Muscle of leg (tissue), 11 donors: ENCODE measurements around the gene BANP. TPM values are rescaled to one million over a fixed set of nuclear protein-coding genes. Genes with fewer than 3 reads are reported as not detected.
"Not testable (repeated sequence)": the region's sequence is repeated elsewhere in the genome, so short reads cannot be mapped to it uniquely, and the experiment has no call there.

Source experiments
- DNase-seq: peaks from one replicate; pipeline ENCODE4 v3.0.0; 2013
- H3K27ac ChIP-seq: one replicate; pipeline ENCODE4 v1.5.1; 2013; ENCODE audit warnings: mild to moderate bottlenecking, low read length, control low read depth
- H3K27me3 ChIP-seq: one replicate; pipeline ENCODE4 v1.6.1; 2013; ENCODE audit warnings: low read length; ENCODE audit not compliant: control insufficient read depth, insufficient read depth
- H3K36me3 ChIP-seq: one replicate; pipeline ENCODE4 v1.6.1; 2013; ENCODE audit warnings: low read length; ENCODE audit not compliant: control insufficient read depth, insufficient read depth
- H3K4me1 ChIP-seq: one replicate; pipeline ENCODE4 v1.6.1; 2013; ENCODE audit warnings: low read length; ENCODE audit not compliant: control insufficient read depth, insufficient read depth
- H3K4me3 ChIP-seq: one replicate; pipeline ENCODE4 v1.5.1; 2013; ENCODE audit warnings: low read length, control low read depth
- H3K9me3 ChIP-seq: replicated peaks from 2 replicates; pipeline ENCODE4 v1.6.1; 2013; ENCODE audit warnings: low read depth, low read length; ENCODE audit not compliant: control insufficient read depth
- WGBS: methylation state at CpG from one replicate; pipeline ENCODE4 v1.1.5; 2013; ENCODE audit warnings: missing lambda C conversion rate; ENCODE audit not compliant: insufficient coverage; 5-methylcytosine and 5-hydroxymethylcytosine counted together
- polyA plus RNA-seq, 8 donors: library from polyadenylated mRNA; unstranded; fragments of 120-200 nt; gene quantifications; one replicate each; pipeline versions ENCODE4 v1.2.1 to v1.2.3, GENCODE V29; 2013; ENCODE audit warnings: inconsistent platforms in 1 of 8, low replicate concordance in 1 of 8; ENCODE audit not compliant: insufficient read length in 8 of 8, insufficient read depth in 1 of 8
- total RNA-seq: library from RNA; stranded (reverse); fragments of 120-200 nt; gene quantifications from one replicate; pipeline ENCODE4 v1.2.4, GENCODE V29; 2013

BANP gene
- total and polyA plus RNA-seq, 9 donors = 11.2 to 18.9 (median 15.1) TPM

DNA sequence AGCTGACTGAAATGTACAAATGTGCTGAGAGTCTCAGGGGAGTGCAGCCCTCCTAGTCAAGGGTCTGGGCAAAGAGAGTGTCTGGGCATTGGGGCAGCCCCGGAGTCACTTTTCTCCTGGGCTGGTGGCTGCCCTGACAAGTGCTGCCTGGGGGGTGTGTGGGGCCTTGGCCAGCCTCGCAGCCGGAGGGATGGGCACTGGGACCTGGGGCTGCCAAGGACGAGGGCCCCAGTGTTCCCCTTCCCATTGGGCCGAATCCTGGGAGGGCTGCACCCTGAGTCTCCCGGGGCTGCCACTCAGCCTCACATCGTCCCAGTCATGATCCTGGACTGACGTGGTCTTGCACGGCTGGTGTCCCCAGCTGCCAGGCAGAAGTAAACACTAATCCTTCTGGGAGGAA, 132.3 kb downstream of the BANP start:
- Histone ChIP-seq H3K9me3 (no peaks in the 10 kb centered on the region), H3K27me3 (peaks cover 7% of the 10 kb centered on the region), H3K27ac (no peak overlapping the region), H3K4me1 (peaks cover 16% of the 10 kb centered on the region), H3K36me3 (peaks cover 13% of the 10 kb centered on the region), H3K4me3 (no peak overlapping the region)
- no peak for DNase-seq
- WGBS = 59% methylated on average over 9 of the region's 9 CpGs

DNA sequence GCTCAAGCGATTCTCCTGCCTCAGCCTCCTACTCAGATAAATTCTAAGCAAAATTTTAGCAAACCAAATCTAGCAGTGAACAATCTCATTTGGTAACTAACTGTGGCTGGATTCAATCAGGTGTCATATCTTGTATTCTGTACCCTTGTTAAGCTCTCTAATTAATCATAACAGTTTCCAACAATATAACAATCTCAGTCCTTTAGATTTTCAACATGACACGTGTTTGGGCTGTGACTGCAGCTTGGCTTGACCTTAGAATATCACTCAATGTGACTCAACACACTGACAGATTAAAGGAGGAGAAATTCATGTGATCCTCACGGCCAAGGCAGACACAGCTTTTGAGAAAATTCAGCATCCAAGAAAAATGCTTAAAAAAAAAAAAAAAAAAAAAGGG, 133.6 kb downstream of the BANP start:
- DNase-seq = no peak
- Histone ChIP-seq H3K4me3 (no peak overlapping the region), H3K9me3 (no peaks in the 10 kb centered on the region), H3K27ac (no peak overlapping the region), H3K27me3 (peaks cover 7% of the 10 kb centered on the region), H3K36me3 (peaks cover 6% of the 10 kb centered on the region), H3K4me1 (peaks cover 19% of the 10 kb centered on the region)
- 71% methylated on average over 1 of the region's 3 CpGs for WGBS

DNA sequence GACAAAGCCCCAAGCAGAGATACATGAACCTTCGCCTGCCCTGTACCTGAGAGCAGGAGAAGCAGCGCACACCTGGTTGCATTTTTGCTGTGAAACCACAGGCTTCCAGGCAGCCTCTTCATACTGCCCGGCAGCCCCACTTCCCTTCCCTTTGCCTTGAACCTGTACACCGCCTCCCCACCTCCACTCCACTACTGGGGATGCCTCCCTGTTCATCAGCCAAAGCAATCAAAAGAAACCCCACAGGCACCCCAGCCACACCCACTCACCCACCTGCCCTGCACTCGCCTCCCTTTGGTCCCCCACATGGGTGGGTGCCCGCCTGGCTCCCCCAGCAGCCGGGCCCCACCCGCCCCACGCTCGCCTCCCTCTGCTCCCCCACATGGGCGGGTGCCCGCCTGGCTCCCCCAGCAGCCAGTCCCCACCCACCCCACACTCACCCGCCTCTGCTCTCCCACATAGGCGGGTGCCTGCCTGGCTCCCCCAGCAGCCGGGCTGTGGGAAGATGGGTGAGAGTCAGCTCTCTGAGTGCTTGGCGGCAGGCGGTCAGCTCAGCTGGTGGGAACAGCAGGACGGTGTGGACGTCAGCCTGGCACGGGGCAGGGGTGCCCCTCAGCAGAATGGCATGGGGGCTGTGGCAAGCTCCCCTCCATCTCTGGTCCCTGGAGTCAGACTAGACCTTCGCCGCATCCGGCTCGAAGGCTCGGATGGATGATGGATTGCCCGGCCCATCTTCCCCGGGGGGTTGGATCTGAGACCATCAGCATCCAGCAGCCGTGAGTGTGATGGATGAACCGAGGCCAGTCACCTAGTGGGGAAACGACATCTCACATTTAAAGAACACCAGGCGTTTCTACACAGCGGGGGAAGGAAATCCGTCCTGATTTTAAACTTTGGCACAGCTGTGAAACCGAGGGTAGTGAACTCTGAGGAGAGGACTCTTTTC, 135.6 kb downstream of the BANP start:
- Histone ChIP-seq H3K27ac (no peak overlapping the region), H3K4me1 (peaks cover 27% of the 10 kb centered on the region), H3K27me3 (peaks cover 7% of the 10 kb centered on the region), H3K4me3 (no peak overlapping the region), H3K9me3 (no peaks in the 10 kb centered on the region), H3K36me3 (peaks cover 6% of the 10 kb centered on the region)
- 68% methylated on average over 20 of the region's 34 CpGs for WGBS
- DNase-seq = no peak

DNA sequence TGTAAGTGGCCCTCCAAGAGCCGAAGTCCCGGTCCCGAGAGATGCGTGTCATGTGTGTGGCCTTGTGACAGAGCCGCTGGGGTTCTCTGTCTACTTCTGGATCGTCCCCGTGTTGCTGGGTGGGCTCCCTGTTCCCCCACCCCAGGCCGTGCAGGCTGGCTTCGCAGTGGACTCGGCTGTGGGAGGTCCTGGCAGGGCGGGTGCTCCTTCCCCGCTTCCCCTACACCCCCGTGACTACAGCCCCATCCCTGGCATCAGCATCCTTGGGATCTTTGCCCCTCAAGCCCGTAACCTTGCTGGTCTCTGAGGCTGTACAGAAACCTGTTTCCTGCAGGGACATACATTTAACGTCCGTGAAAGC, 136.3 kb downstream of the BANP start:
- Histone ChIP-seq H3K27ac (no peak overlapping the region), H3K4me3 (no peak overlapping the region), H3K27me3 (peaks cover 7% of the 10 kb centered on the region), H3K36me3 (peaks cover 3% of the 10 kb centered on the region), H3K9me3 (no peaks in the 10 kb centered on the region), H3K4me1 (peaks cover 29% of the 10 kb centered on the region)
- no peak for DNase-seq
- 69% methylated on average over 12 of the region's 16 CpGs for WGBS

GRCh38 chr16:88088161-88088581, 136.9 kb downstream of the BANP start:
- peak; percentile 71 for DNase-seq
- peaks cover 7% of the 10 kb centered on the region for H3K27me3 ChIP-seq
- H3K4me1 ChIP-seq = peaks cover 29% of the 10 kb centered on the region
- H3K4me3 ChIP-seq = no peak overlapping the region
- 50% methylated on average over 20 of the region's 20 CpGs for WGBS
- H3K36me3 ChIP-seq = no peaks in the 10 kb centered on the region
- H3K9me3 ChIP-seq = no peaks in the 10 kb centered on the region
- H3K27ac ChIP-seq = peak overlapping the region; percentile 20

- peaks cover 31% of the 10 kb centered on the region for H3K4me1 ChIP-seq
- H3K36me3 ChIP-seq = not testable (repeated sequence)
Observed at GRCh38 chr16:88088611-88089010, 137.4 kb downstream of the BANP start.

DNA sequence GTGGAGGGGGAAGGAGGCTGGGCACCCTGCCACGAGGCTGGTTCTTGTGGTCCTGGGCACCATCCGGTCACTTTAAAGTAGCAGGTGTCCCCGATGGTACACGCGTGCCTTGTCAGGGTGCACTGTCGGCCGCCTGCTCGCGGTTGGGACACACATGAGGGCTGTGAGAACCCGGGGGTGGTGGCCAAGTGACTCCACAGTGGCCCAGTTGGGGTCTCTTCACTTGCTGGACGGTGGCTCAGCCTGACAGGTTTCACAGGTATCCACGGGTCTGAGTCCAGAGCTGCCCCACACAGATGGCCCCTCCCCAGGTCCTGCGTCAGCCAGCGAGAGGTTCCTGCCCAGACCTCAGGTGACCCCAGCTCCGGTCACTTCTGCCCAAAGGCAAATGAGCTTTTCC, 137.8 kb downstream of the BANP start:
- not testable (repeated sequence) for H3K27me3 ChIP-seq

More at GRCh38 chr16:88088611-88089010, 137.4 kb downstream of the BANP start:
- H3K27me3 ChIP-seq, DNase-seq, H3K4me3 ChIP-seq, H3K9me3 ChIP-seq: not testable (repeated sequence)
- 37% methylated on average over 7 of the region's 10 CpGs for WGBS
- peak overlapping the region; percentile 20 for H3K27ac ChIP-seq

GRCh38 chr16:88089632-88090376, 138.6 kb downstream of the BANP start:
- Histone ChIP-seq H3K27ac (peak overlapping the region; percentile 35), H3K4me1 (peaks cover 39% of the 10 kb centered on the region)
- H3K36me3 ChIP-seq, H3K4me3 ChIP-seq, H3K9me3 ChIP-seq, H3K27me3 ChIP-seq: not testable (repeated sequence)
- DNase-seq = peak; percentile 51
- 55% methylated on average over 15 of the region's 23 CpGs for WGBS

More for the DNA sequence above, 137.8 kb downstream of the BANP start:
- H3K4me1 ChIP-seq = peaks cover 35% of the 10 kb centered on the region
- not testable (repeated sequence) for H3K4me3 ChIP-seq, H3K36me3 ChIP-seq, DNase-seq, H3K27ac ChIP-seq, H3K9me3 ChIP-seq
- 74% methylated on average over 5 of the region's 15 CpGs for WGBS

DNA sequence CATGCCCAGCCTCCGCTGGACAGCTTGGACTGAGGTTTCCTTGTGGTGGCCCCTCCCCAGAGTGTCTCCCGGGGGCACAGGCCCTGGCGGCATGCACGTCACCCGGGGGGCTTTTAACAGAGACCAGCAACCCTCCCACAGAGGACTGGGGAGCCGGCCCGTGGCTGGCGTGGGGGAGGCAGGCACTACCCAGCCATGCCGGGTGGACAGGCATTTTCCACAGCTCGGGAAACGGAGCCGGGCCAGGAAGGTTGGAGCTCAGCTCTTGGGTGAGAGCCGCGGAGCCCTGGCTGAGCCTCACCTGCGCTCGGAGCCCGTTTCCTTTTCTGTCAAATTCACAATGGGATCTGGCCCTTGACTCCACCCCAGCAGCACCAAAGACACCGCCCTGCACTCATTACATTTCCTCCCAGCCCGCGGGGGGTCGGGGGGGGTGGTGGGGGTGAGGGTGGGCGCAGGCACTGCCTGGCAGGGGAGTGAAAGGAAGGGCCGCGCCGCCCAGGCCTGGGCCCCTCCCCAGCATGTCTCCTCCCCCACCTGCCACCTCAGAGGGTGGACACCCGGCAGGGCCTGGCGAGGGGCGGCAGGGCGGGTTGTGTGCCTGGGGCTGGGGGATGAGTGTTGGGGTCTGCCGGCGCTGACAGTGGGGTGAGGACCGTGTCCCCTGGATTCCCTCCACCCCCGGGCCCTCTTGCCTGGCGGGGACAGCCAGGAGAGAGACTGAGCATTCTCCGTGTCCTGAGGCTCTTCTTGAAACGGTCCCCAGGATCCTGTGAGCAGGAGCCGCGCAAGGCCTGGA, 139.3 kb downstream of the BANP start:
- DNase-seq, H3K36me3 ChIP-seq, H3K27me3 ChIP-seq, H3K9me3 ChIP-seq, H3K4me3 ChIP-seq: not testable (repeated sequence)
- Histone ChIP-seq H3K27ac (peak overlapping the region; percentile 35), H3K4me1 (peaks cover 39% of the 10 kb centered on the region)
- 70% methylated on average over 4 of the region's 38 CpGs for WGBS
